K562 (cell line): ENCODE data around the gene USP2. TPM values are rescaled to one million over a fixed set of nuclear protein-coding genes. Genes with fewer than 3 reads are reported as not detected.
A peak's percentile ranks its signal among the peaks of the same experiment; 100 is the strongest.

Experiments used
- BRF1 ChIP-seq: IDR thresholded peaks from 3 replicates; pipeline ENCODE4 v1.6.1; 2011; ENCODE audit warnings: borderline replicate concordance, mild to moderate bottlenecking; ENCODE audit not compliant: insufficient read length; ENCODE audit errors: extremely low read depth
- CREM ChIP-seq: IDR thresholded peaks from 2 replicates; pipeline ENCODE4 v1.6.1; 2014; ENCODE audit warnings: antibody characterized with exemption, low read depth
- MAFF ChIP-seq: IDR thresholded peaks from 2 replicates; pipeline ENCODE4 v1.6.1; 2012; ENCODE audit warnings: low read length, improper control_type of control experiment
- MAFG ChIP-seq: fragments of 450-650 bp; conservative IDR thresholded peaks from 2 replicates; pipeline ENCODE4 v1.6.1; 2016; ENCODE audit warnings: missing genetic modification characterization, missing compliant biosample characterization
- SRSF1 ChIP-seq: fragments of 200-400 bp; formaldehyde crosslinking; IDR thresholded peaks from 2 replicates; pipeline ENCODE4 v1.6.1; 2017; ENCODE audit warnings: mild to moderate bottlenecking, low read depth, low read length, moderate library complexity
- ZNF146 ChIP-seq: IDR thresholded peaks from one replicate; pipeline ENCODE4 v1.6.1; 2018; ENCODE audit warnings: missing compliant biosample characterization; ENCODE audit not compliant: unreplicated experiment
- polyA plus RNA-seq, 8 experiments: library from polyadenylated mRNA; depleted of rRNA in 4 of 8; stranded (reverse) in 5 of 8; unstranded in 3 of 8; fragments of >200 nt; fragmentation: Nextera tagmentation in 2 of 8; fragmentation: Illumina TruSeq in 1 of 8; extraction: Ambion mirVana in 2 of 8; extraction: Trizol in 1 of 8; gene quantifications; 2 replicates each; pipeline versions ENCODE4 v1.2.1 to v1.2.3, GENCODE V29; 2011 to 2014; ENCODE audit warnings: inconsistent platforms in 1 of 8, missing spikeins in 1 of 8
- total RNA-seq, 7 experiments: library from RNA; depleted of rRNA in 6 of 7; stranded (reverse); fragments of >200 nt in 6 of 7; fragmentation: Illumina TruSeq in 2 of 7; extraction: Trizol in 2 of 7; gene quantifications; 2 replicates each; pipeline versions ENCODE4 v1.2.1 to v1.2.3, GENCODE V29; 2011 to 2021; ENCODE audit warnings: low replicate concordance in 1 of 7
- TF ChIP-seq, protein P1 (sequence below), 2 experiments: fragments of 450-650 bp; formaldehyde crosslinking in 1 of 2; IDR thresholded peaks; 2 replicates each; pipeline versions ENCODE4 v1.4.0 to v1.6.1; 2014 to 2020; ENCODE audit warnings: mild to moderate bottlenecking in 2 of 2, borderline replicate concordance in 1 of 2, low read depth in 1 of 2
- TF ChIP-seq, protein P2 (sequence below), 2 experiments: fragments of 450-650 bp in 1 of 2; sonication (generic) in 1 of 2; formaldehyde crosslinking in 1 of 2; IDR thresholded peaks; 2 replicates each; pipeline versions ENCODE4 v1.7.1 to v1.9.0; 2016 to 2022; ENCODE audit warnings: inconsistent platforms in 1 of 2, mild to moderate bottlenecking in 1 of 2, missing genetic modification reagents in 1 of 2
- TF ChIP-seq, protein P3 (sequence below): sonication (generic); formaldehyde crosslinking; IDR thresholded peaks from 2 replicates; pipeline ENCODE4 v1.8.0; 2023; ENCODE audit warnings: mild to moderate bottlenecking, missing genetic modification reagents

USP2 gene
- total and polyA plus RNA-seq, 9 of the 15 experiments (the other 6 are each of a cell fraction or from before 2014, with no cell fraction given), result 2.8 to 16.9 (median 3.9) TPM

DNA sequence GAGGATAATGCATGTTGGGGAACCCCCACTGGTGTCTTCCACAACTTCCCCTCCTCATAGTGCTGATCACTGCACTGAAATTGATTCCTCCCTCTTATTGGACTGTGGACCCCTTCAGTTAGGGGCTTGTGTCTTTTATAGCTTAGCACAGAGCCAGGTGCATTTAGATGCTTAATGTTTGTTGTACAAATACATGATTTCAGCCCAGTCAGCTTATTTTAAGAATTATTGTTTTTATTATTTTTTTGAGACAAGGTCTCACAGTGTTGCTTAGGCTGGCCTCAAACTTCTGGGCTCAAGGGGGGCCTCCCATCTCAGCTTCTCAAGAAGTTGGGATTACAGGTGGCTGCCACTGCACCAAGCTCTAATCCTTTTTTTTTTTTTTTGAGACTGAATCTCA, 33.2 kb upstream of the USP2 start (continued):
- TF ChIP-seq, protein P1, sequence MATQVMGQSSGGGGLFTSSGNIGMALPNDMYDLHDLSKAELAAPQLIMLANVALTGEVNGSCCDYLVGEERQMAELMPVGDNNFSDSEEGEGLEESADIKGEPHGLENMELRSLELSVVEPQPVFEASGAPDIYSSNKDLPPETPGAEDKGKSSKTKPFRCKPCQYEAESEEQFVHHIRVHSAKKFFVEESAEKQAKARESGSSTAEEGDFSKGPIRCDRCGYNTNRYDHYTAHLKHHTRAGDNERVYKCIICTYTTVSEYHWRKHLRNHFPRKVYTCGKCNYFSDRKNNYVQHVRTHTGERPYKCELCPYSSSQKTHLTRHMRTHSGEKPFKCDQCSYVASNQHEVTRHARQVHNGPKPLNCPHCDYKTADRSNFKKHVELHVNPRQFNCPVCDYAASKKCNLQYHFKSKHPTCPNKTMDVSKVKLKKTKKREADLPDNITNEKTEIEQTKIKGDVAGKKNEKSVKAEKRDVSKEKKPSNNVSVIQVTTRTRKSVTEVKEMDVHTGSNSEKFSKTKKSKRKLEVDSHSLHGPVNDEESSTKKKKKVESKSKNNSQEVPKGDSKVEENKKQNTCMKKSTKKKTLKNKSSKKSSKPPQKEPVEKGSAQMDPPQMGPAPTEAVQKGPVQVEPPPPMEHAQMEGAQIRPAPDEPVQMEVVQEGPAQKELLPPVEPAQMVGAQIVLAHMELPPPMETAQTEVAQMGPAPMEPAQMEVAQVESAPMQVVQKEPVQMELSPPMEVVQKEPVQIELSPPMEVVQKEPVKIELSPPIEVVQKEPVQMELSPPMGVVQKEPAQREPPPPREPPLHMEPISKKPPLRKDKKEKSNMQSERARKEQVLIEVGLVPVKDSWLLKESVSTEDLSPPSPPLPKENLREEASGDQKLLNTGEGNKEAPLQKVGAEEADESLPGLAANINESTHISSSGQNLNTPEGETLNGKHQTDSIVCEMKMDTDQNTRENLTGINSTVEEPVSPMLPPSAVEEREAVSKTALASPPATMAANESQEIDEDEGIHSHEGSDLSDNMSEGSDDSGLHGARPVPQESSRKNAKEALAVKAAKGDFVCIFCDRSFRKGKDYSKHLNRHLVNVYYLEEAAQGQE (IDR thresholded peaks at IDR 0.05; ENCODE audit: borderline replicate concordance), result no peak
- TF ChIP-seq, protein P1 (CRISPR knock-in tag; IDR thresholded peaks at IDR 0.05; ENCODE audit: low read depth), result no peak
- TF ChIP-seq, protein P2, sequence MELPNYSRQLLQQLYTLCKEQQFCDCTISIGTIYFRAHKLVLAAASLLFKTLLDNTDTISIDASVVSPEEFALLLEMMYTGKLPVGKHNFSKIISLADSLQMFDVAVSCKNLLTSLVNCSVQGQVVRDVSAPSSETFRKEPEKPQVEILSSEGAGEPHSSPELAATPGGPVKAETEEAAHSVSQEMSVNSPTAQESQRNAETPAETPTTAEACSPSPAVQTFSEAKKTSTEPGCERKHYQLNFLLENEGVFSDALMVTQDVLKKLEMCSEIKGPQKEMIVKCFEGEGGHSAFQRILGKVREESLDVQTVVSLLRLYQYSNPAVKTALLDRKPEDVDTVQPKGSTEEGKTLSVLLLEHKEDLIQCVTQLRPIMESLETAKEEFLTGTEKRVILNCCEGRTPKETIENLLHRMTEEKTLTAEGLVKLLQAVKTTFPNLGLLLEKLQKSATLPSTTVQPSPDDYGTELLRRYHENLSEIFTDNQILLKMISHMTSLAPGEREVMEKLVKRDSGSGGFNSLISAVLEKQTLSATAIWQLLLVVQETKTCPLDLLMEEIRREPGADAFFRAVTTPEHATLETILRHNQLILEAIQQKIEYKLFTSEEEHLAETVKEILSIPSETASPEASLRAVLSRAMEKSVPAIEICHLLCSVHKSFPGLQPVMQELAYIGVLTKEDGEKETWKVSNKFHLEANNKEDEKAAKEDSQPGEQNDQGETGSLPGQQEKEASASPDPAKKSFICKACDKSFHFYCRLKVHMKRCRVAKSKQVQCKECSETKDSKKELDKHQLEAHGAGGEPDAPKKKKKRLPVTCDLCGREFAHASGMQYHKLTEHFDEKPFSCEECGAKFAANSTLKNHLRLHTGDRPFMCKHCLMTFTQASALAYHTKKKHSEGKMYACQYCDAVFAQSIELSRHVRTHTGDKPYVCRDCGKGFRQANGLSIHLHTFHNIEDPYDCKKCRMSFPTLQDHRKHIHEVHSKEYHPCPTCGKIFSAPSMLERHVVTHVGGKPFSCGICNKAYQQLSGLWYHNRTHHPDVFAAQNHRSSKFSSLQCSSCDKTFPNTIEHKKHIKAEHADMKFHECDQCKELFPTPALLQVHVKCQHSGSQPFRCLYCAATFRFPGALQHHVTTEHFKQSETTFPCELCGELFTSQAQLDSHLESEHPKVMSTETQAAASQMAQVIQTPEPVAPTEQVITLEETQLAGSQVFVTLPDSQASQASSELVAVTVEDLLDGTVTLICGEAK (IDR thresholded peaks at IDR 0.05), result no peak
- TF ChIP-seq, protein P2 (CRISPR knock-in tag; IDR thresholded peaks at IDR 0.05), result no peak
- no peak for TF ChIP-seq BRF1
- TF ChIP-seq CREM, result no peak
- no peak for TF ChIP-seq SRSF1
- TF ChIP-seq MAFF, result peak; percentile 63
- TF ChIP-seq, protein P3, sequence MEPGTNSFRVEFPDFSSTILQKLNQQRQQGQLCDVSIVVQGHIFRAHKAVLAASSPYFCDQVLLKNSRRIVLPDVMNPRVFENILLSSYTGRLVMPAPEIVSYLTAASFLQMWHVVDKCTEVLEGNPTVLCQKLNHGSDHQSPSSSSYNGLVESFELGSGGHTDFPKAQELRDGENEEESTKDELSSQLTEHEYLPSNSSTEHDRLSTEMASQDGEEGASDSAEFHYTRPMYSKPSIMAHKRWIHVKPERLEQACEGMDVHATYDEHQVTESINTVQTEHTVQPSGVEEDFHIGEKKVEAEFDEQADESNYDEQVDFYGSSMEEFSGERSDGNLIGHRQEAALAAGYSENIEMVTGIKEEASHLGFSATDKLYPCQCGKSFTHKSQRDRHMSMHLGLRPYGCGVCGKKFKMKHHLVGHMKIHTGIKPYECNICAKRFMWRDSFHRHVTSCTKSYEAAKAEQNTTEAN, result no peak
- TF ChIP-seq ZNF146 (CRISPR knock-in tag), result no peak
- TF ChIP-seq MAFG (tag), result peak; percentile 45
